Measurements from ENCODE around the gene ADARB2. TPM values are rescaled to one million over a fixed set of nuclear protein-coding genes. Genes with fewer than 3 reads are reported as not detected.

Gene ADARB2
- total RNA-seq, 1 donor from 2014 or later, result 1.2 TPM

- H3K36me3 ChIP-seq, result no peaks in the 10 kb centered on the region
- no peak for TF ChIP-seq CTCF (IDR thresholded peaks at IDR 0.05)
- H3K27ac ChIP-seq, result no peak overlapping the region
- H3K4me3 ChIP-seq, result no peak overlapping the region
- no peaks in the 10 kb centered on the region for H3K9me3 ChIP-seq
- no peaks in the 10 kb centered on the region for H3K27me3 ChIP-seq
- ATAC-seq, result no peak
- no peaks in the 10 kb centered on the region for H3K4me1 ChIP-seq
- intact Hi-C loops (cut with DNase I), result no loop called here
- no peak for DNase-seq
Observed at GRCh38 chr10:1324903-1325302, 412.4 kb downstream of the ADARB2 start.

GRCh38 chr10:1323951-1324350 lies 413.4 kb downstream of the ADARB2 start:
- intact Hi-C loops (cut with DNase I), result no loop called here
- ATAC-seq (no peak), DNase-seq (no peak)
- TF ChIP-seq CTCF (IDR thresholded peaks at IDR 0.05), result no peak
- Histone ChIP-seq H3K4me3 (no peak overlapping the region), H3K27ac (no peak overlapping the region), H3K36me3 (no peaks in the 10 kb centered on the region), H3K27me3 (no peaks in the 10 kb centered on the region), H3K4me1 (no peaks in the 10 kb centered on the region), H3K9me3 (no peaks in the 10 kb centered on the region)

- Histone ChIP-seq H3K27me3 (no peaks in the 10 kb centered on the region), H3K27ac (no peak overlapping the region)
- no peak for ATAC-seq
Observed at GRCh38 chr10:1320739-1321320, 416.5 kb downstream of the ADARB2 start.

GRCh38 chr10:1316809-1317143 lies 420.5 kb downstream of the ADARB2 start:
- no peak for TF ChIP-seq CTCF (IDR thresholded peaks at IDR 0.05)
- no peak overlapping the region for H3K4me3 ChIP-seq

More at GRCh38 chr10:1320739-1321320, 416.5 kb downstream of the ADARB2 start:
- H3K4me1 ChIP-seq, result no peaks in the 10 kb centered on the region
- no peak for DNase-seq
- TF ChIP-seq CTCF (IDR thresholded peaks at IDR 0.05), result no peak
- no peaks in the 10 kb centered on the region for H3K36me3 ChIP-seq
- no peak overlapping the region for H3K4me3 ChIP-seq
- H3K9me3 ChIP-seq, result no peaks in the 10 kb centered on the region
- intact Hi-C loops (cut with DNase I), result no loop called here

GRCh38 chr10:1316121-1316808 lies 421.1 kb downstream of the ADARB2 start:
- intact Hi-C loops (cut with DNase I), result no loop called here
- H3K9me3 ChIP-seq, result no peaks in the 10 kb centered on the region
- H3K27me3 ChIP-seq, result no peaks in the 10 kb centered on the region
- no peak for ATAC-seq
- H3K4me1 ChIP-seq, result no peaks in the 10 kb centered on the region
- no peak overlapping the region for H3K27ac ChIP-seq
- no peak for TF ChIP-seq CTCF (IDR thresholded peaks at IDR 0.05)
- no peak overlapping the region for H3K4me3 ChIP-seq
- no peak for DNase-seq
- no peaks in the 10 kb centered on the region for H3K36me3 ChIP-seq

More at GRCh38 chr10:1316809-1317143, 420.5 kb downstream of the ADARB2 start:
- Histone ChIP-seq H3K9me3 (no peaks in the 10 kb centered on the region), H3K36me3 (no peaks in the 10 kb centered on the region), H3K27me3 (no peaks in the 10 kb centered on the region), H3K4me1 (no peaks in the 10 kb centered on the region), H3K27ac (no peak overlapping the region)
- intact Hi-C loops (cut with DNase I), result no loop called here
- ATAC-seq (no peak), DNase-seq (no peak)
